ENCODE results near the gene ZNF302.
A peak's percentile ranks its signal among the peaks of the same experiment; 100 is the strongest.

The ZNF302 gene

DNA sequence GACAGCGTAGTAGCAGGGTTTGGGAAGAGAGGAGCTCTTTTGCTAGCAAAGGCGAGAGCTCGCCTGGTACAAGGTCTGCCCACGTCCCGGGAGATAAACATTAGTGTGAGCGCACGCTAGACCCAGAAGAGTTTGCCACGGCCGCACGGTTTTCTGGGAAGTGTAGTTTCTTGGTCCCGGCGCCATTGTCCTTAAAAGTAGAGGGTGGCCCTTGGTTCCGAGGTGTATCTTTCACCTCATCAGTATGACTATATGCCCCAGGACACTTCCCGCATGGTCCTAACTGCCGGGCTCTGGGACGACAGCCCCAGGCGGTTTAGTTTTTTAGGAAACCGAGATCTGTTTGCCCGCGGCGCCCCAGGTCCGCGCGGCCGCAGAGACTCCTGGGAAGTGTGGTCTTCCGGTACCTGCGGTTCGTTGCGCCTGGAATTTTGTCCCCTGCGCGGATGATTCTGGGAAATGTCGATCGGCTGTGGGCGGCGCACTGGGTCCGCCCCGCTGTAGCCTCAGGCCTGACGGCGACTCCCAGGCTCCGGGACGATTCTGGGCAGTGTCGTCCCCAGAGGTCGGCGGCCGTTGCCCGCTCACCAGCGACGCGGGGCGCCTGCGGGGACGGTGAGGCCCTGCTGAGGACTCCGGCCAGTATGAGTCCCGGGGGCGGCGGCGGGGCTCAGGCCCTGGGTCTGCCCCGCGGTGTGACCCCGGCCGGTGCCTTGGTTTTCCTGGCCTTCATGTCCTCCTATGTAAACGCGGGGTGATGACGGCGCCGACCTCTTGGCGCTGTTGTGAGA lies 56.5 kb downstream of the ZNF302 start, which contains the start of gene ZNF181:
Gene ZNF181 (plus strand): TSS at position 498 of the 791 bp plus-strand sequence. CDS start 795 bp downstream, outside the sequence.
- Histone ChIP-seq H3K9me3 (ENCODE audit: control insufficient read depth, low read depth, low read length) (no peaks in the 10 kb centered on the region), H3K4me3 (ENCODE audit: low read length) (peak within 1 kb of the TSS; percentile 88), H3K27me3 (ENCODE audit: control insufficient read depth, insufficient read depth, low read length) (no peaks in the 10 kb centered on the region), H3K9ac (ENCODE audit: low read length) (peak within 1 kb of the TSS; percentile 77), H3K4me1 (ENCODE audit: control insufficient read depth, low read depth, low read length) (peaks cover 9% of the 10 kb centered on the region), H3K36me3 (ENCODE audit: control insufficient read depth, low read depth, low read length) (no peaks in the 10 kb centered on the region), H3K27ac (ENCODE audit: low read length) (peak within 1 kb of the TSS; percentile 74)

DNA sequence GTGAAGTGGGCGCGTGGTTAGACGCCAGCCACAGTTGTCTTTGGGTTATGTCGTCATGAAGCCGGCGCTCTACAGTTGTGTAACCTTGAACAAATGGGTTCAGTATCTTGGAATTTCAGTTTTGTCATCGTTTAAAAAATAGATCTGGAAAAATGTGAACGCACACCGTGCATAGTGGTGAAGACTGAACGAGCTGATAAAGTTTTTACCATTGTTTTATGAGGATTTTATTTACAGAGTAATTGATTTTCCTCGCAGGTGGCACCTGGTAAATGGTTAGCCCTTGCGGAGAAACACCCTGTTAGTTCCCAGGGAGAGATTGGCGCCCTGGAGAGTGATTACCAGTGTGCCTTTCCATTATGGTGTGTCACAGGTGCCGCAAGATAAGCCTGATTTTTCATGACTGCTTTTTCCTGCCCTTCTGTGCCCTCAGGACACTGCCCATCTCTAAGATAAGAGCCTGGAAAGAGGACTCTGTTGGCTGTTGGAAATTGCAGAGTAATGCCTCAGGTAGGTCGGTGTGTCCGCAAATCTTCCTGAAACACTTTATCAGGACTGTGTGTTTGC lies 57.1 kb downstream of the ZNF302 start:
- peaks cover 9% of the 10 kb centered on the region for H3K4me1 ChIP-seq (ENCODE audit: control insufficient read depth, low read depth, low read length)
- H3K36me3 ChIP-seq (ENCODE audit: control insufficient read depth, low read depth, low read length): peaks cover 4% of the 10 kb centered on the region
- H3K27me3 ChIP-seq (ENCODE audit: control insufficient read depth, insufficient read depth, low read length): no peaks in the 10 kb centered on the region
- peak overlapping the region; percentile 88 for H3K4me3 ChIP-seq (ENCODE audit: low read length)
- peak overlapping the region; percentile 30 for H3K27ac ChIP-seq (ENCODE audit: low read length)
- H3K9ac ChIP-seq (ENCODE audit: low read length): peak overlapping the region; percentile 77
- no peaks in the 10 kb centered on the region for H3K9me3 ChIP-seq (ENCODE audit: control insufficient read depth, low read depth, low read length)
